Dedifferentiated amniotic fluid mesenchymal stem cell (primary cell): ENCODE results near the gene NELL1.
"Not testable (repeated sequence)": the region's sequence is repeated elsewhere in the genome, so short reads cannot be mapped to it uniquely, and the experiment has no call there.

Source experiments
- DNase-seq: peaks from one replicate; pipeline ENCODE4 v3.0.0-alpha.2; 2016; ENCODE audit errors: extremely low spot score

The NELL1 gene

DNA sequence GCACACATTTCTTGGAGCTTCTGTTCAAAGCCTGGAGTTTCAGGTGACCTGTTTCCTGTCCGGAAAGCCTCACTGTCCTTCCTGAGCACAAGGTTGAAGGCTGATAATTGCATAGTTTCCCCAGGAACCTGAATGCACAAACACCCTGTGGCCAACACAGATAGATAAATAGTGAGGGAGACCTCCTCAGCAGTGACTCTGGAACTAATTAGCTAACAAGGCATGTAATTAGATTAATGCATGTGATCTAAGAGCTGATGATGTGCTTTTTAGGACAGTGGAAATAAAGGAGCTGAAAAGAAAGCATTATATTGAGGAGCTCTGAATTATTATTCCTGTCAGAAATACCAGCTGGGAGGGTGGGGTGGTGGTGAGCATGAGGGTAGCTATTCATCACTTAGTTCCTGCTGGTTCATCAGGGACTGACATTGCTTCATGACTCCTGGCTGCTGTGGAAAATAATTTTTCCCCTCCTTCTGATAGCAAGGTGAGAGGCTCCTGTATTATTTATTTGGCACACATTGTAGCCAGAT, 101.1 kb downstream of the NELL1 start:
- no peak for DNase-seq

DNA sequence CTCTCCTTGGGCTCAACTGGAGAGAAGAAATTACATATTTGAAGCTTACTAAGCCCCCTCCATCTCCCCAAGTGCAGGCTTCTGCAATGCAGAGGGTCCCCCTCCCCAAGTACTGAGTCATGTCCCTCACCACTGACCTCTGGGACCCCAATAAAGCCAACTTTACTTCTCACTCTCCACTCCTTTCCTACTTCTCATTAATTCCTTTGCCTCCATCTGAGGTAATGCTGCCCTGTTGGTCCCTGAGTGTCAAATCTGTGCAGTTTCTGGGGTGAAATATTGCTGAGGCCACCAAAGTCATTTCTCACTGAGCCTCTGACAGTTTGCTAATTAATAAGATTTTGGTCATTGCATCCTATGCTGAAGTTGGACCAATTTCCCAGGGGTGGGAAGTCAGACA, 101.6 kb downstream of the NELL1 start:
- no peak for DNase-seq

DNA sequence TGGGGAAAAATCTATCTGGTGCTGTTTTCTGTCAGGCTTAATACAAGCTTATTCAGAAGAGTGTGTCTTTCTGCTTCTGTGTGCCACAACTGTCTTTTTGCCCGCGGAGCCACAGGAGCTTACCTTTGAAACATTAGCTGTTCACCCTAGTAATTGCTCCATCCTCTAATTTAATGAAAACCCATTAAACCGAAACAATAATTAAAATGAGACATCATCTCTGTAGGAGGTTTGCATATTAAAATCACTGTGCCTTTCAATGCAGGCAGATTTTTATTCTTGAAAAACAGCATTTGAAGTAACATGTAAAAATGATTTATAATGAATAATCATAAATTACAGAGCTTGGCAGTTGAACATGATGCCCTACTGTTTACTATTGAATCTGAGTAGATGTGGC, 102.3 kb downstream of the NELL1 start:
- DNase-seq = no peak

DNA sequence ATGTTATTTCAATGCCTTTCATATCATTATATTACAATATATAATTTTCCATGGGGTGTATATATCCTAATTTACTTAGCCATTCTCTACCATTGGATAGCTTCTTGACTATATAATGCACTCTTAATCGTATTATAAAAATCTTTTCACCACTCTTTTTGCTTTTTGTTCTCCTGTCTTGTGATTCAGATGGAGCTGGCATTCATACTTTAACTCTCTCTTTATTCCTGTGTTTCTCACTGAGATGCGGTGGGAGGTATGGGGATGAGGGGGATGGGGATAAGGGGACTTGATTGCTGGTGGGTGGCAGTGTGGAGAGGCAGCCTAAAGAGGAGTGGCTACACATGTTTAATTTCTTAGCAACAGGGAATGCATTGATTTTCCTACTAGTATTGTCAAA, 105.9 kb downstream of the NELL1 start:
- DNase-seq = no peak

DNA sequence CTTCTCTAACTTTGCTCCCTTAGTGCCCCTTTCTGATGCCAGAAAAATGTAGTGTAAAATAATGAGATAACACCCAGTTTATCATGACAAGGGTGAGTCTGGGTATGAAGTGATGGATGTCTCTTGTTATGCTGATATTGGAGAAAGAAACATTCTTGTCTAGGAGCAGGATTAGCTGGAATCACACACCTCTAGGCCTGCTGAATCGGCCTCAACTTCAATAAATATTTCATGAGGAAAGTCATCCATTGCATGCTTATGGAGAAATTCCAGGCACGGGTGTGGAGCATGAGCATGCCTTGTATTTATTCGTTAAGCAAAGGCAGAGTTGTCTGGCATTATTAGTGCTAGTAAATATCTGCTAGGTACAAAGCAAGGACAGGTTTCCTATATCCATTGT, 113.4 kb downstream of the NELL1 start:
- DNase-seq = no peak

DNA sequence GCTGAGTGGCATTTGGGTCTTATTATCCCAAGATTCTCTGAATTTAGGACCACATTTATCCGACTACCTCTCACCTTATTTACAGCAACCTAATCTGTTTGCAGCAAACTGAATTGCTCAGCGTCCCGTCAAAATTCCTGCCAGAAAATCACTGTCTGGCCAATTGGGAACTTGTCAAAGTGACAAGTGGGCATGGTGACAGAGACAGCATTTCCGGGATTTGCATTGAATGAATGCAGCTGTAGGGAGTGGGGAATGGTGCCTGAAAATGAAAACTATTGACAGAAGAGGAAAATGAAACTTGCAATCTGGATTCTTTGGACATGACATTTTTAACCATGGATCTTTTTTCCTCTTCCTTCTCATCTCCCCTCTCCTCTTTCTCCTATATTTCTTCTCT, 113.8 kb downstream of the NELL1 start:
- no peak for DNase-seq

DNA sequence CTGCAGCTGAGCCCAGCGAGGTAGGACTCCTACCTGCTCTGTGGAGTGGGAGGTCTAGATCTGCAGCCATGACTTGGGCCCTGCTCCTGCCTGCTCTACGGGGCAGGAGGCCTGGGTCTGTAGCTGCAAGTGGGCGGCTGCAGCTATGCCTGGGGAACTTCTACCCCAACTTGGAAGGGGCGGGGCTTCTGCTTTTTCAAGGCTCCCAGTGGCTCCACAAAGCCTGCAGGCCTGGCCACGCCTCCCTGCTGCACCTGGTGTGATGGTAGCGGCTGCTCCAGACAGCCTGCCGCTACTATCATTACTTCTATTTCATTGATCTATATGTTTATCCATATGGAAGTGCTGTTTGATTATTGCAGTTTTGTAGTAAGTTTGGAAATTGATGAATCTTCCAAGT, 121.2 kb downstream of the NELL1 start:
- no peak for DNase-seq

DNA sequence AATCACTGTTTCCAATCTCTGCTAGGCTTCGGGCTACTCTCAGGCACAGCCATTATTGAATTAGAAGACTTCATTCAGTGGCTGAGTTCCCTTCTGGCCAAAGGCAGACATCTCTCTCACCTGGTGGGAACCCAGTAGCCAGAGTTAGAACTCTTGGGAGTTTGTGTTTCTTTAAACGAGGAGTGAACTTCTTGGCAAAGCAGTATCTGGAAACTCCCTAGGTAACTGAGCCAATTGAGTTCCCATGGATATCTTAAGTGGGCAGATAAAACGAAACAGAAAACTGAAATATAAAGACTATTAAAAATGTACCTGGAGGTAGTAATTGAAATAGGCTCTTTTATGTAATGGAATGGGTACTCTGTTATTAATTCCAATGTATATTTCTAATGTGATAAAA, 125.6 kb downstream of the NELL1 start:
- DNase-seq = no peak

DNA sequence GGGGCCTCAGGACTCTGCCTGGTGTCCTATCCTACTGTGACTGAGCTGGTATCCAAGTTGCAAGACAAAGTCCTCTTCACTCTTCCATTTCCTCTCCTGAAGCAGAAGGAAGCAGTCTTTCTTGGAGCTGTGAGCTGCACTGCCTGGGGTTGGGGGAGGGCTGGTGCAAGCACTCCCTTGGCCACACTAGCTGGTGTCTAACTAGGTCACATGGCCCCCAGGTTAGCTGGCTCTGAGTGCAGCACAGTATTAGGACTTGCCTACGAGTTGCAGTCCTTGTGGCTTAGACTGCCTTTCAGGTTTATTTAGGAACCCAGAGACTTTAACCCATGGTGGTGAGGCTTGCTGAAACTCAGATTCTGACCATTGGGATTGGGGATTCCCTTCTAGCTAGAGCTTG, 138.9 kb downstream of the NELL1 start:
- DNase-seq = no peak

DNA sequence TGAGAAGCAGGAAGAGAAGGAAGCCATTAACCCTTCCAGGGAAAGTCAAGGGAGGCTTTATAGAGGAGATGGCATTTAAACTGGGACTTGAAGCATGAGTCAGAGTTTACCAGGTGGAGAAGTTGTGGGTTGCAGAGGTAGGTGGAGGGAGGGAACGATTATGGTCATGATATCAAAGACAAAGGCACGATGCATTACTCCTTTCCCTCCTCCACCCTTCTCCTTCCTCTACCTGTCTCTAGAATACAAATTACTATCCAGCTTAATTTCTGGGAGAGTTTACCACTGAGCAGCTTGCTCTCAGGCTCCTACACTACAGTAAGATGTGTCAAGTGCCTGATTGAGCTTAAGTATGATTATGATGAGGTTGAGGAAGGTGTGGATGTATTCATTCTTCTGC, 151.7 kb downstream of the NELL1 start:
- DNase-seq = no peak

DNA sequence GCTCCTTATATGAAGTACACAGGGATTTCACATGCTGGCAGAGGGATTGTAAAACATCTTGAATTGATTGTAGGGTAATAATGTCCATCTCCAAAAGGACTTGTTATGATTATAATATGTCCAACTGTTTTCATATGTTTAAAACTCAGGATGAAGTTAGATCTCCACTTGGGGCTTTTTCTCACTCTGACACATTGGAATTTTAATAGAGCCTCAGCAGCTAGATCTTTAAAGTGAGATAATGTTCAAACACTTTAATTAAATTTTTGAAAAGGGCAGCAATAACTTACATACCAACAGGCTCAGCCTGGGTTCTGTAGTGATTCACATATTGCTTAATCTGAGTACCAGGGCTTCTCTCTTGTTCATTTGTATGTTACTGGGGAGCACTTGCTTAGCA, 152.1 kb downstream of the NELL1 start:
- no peak for DNase-seq

DNA sequence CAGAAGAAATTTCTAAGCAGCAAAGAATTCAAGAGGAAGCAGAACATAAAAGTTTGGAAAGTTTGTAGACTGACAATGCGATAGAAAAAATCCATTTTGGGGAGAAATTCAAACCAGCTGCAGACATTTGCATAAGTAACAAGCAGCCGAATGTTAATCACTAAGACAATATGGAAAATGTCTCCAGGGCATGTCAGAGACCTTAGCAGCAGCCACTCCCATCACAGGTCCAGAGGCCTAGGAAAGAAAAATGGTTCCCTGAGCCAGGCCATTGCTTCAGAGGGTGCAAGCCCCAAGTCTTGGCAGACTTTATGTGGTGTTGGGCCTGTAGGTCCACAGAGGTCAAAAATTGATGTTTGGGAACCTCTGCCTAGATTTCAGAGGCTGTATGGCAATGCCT, 155.4 kb downstream of the NELL1 start:
- no peak for DNase-seq

DNA sequence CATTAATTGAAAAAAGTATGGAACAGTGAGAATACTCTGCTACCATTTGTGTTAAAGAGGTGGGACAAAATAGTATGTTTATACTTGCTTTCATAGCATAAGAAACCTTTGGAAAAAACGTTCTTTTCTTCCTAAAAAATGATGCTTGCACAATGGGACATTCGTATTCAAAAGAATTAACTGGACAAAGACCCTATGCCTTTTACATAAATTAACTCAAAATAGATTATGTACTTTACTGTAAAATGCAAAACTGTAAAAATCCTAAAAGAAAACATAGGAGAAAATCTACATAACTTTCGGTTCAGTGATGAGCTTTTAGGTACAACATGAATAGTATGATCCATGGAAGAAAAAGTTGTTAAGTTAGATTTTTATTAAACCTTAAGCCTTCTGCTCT, 166.2 kb downstream of the NELL1 start:
- DNase-seq = no peak

DNA sequence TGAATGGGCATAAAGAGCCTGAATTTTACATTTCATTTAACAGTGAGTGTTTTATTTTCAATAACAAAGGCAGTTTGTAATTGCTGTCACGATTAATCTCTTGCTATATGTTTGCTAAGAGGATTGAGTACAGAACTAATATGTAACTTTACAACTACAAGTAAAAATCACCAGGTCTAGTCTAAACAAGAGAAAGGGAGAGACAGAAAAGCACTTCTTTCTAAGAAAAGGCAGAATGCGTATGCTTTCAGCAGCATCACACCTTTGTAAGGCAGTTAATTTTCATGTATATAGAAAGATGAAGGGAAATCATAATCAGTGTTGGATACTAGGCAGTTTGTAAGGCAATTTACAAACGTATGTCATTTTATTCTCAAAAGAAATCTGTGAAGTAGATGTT, 169.8 kb downstream of the NELL1 start:
- no peak for DNase-seq

DNA sequence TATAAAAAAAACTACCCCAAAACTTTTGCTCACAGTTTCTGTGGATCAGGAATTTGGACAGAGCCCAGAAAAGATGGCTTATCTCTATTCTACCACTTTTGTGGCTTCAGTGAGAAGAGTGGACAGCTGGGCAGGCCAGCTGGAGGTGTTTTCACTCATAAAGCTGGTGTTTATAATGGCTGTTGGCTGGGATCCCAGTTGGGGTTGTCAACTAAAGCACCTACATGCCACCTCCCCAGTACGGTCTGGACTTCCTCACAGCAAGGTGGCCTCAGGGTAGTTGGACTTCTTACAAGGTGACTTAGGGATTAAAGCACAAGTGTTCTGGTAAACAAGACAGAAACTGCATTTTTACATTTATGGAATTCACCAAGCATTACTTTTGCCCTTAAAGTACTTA, 171.0 kb downstream of the NELL1 start:
- DNase-seq = no peak

DNA sequence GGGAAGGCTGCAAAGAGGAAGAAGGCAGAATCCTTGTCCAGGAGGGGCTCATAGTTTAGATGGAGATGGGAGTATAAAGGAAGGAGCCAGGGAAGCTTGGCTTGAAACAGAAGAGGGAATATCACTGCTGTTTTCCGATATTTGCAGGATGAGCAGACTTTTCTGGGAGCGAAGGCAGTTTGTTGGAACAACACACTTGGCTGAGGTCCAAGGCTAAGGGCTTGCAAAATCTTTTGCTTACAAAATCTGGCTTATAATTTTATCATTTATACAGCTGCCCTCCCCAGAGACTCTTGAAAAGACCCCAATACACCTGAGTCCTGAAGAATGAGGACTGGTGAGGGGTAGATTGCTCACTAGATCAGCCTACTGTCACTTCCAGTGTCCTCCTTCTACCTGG, 174.8 kb downstream of the NELL1 start:
- DNase-seq = no peak

DNA sequence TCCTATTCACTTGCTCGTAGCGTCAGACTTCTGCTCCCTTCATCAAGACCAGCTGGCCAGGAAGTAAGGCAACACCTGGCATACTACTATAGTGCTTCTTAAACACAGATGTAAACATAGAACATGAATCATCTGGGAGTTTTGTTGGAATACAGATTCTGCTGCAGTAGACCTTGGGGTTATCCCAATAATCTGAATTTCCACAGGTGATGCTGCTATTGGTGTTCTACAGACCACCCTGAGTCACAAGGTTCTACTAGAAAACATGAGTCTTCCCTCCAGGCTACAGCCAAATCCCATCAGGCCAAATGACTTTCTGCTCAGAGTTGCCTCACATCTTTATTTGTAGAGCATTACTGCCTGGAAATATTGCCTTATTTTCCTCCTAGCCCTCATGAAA, 175.2 kb downstream of the NELL1 start:
- DNase-seq = no peak

DNA sequence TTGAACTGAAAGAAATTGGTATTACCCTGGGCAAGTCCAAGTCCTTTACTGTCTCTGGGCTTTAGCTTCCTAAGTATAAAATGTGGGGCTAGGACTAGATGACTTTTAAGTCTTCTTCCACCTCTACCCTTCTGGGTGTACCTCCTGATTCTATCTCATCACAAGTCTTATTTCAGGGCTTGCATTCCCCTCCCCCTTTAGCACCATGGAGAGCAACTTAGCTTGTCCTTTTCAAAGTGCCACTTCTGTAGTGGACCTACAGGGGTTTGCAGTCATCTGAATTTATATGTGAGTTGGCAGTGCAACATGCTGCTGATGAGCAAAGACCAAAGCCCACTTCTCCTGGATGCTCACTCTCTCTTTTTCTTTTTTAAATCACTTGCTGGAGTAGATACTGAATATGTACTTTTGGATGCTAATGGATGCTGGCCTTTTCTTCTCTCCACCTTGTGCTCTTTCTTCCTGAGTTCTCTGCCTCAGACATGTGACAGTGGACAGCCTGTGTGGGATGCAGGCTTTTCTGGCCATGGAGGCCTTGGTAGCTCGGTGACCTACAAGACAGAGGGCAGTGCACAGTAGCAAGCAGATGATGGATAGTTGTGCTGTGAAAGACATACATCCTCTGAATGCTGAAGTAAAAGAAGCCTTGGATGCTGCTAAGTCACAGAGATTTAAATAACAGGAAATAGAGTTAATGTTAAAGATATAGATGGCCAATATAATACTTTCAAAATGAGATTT, 185.0 kb downstream of the NELL1 start:
- DNase-seq = no peak

DNA sequence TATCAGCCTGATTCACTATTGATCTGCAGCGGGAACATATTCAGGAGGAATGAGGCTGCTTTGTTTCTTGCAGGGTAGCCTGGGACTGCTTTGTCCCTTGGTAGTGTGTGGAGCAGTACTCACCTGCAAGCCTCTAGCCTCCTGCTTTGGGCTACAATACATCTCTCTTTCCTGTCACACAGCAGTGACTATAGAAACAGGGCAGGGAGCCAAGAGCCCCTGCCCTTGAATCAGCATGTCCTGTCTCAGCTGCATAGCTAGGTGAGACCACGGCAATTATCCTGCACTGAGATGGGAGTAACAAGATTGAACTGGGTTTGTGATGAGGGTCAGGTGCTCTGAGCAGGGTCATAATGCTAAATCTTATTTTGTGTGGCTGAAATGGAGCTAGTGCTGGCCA, 191.9 kb downstream of the NELL1 start:
- DNase-seq = no peak

DNA sequence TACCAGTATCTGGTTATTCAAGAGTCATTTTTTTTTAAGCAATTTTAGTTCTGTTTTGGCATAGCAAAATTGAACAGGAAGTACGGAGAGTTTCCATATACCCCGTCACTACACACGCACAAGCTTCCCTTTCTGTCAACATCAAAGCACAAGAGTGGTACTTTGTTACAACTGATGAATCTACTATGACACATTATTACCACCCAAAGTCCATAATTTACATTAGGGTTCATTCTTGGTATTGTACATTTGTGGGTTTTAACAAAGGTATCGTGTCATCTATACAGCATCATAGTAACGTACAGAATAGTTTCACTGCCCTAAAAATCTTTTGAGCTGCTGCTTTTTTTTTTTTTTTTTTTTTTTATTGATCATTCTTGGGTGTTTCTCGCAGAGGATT, 192.9 kb downstream of the NELL1 start:
- not testable (repeated sequence) for DNase-seq

DNA sequence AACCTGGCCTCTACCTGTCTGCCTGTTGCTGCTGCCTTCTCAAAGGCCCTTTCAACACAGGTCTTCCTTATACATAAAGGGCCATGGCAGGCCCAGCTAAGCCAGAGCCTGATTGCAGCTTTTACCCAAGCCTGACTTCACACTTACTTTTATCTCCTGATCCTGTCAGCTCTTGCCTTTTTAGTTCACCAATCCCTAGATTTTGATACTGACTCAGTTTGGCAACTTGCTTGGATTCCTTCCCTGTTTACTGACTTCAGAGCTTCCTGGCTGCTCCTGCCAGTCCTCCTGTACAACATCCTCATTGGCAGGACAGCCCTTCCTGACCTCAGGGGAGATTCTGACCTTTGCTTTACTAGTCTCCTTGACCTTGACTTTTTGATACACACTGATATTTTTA, 195.2 kb downstream of the NELL1 start:
- DNase-seq = no peak

DNA sequence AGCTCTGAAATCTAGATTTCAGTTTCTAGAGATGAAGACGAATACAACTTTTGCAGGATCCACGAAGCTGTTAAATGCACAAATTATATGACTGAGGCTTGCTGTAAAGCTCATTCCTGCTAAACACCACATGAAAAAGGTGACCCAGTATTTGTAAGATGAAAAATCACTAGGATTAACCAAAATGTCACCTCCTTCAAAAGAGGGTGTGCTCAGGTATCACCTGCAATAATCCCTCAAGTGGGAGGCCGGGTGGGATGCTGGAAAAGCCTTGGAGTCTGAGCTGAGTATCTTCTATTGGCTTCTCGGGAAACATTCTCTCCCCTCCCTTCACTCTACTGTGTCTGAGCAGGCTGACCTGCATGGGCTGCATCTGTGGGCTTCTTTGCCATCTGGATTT, 195.8 kb downstream of the NELL1 start:
- DNase-seq = no peak

DNA sequence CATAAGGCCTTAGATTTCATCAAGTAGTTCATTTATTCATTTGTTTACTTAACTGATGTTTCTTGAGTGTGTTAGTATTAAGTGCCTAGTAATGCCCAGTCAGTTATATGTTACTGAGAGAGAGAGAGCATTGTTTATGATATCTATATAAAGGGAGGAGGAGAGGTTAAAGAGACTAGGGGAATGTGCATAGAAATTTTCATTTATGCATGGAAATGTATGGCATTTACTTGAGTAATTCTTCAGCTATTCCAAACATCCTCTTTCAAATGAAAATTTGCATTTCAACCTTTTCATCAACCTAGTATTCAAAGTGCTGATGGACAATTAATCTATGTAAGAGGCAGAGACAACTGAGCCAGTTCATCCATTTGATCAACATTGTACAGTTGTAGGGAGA, 199.7 kb downstream of the NELL1 start:
- DNase-seq = no peak

DNA sequence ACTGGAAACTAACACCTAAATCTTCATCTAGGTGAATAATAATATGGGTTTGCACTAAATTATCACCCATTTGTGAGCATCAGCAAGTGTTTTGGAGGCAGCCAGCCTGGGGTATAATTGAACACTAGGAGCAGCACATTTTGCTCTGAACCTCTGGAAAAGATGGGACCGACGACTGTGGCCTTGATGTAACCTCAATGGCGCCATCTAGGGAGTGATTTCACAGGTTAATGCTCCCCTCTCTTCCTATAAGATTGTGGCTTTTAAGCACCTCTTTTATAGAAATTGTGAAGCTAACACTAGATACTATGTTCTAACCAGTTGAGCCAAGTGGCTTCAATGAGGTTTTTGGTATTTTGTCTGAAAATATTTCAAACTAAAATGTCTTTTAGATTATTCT, 203.7 kb downstream of the NELL1 start:
- DNase-seq = no peak
